DMS 273 (cell line): ENCODE data around the gene OPRM1.

Experiments used
- DNase-seq: peaks from one replicate; lab custom pipeline; 2025; ENCODE audit not compliant: unreplicated experiment; lab: John Stamatoyannopoulos, UW

OPRM1 gene

GRCh38 chr6:154080461-154081189 lies 41.6 kb downstream of the OPRM1 start:
- no peak for DNase-seq

- no peak for DNase-seq
These were observed 47.5 kb downstream of the OPRM1 start for GRCh38 chr6:154086510-154086909.

- no peak for DNase-seq
These were observed 53.4 kb downstream of the OPRM1 start for GRCh38 chr6:154092326-154092962.

GRCh38 chr6:154093231-154094044 lies 54.4 kb downstream of the OPRM1 start:
- DNase-seq: no peak

- no peak for DNase-seq
These were observed 56.5 kb downstream of the OPRM1 start for GRCh38 chr6:154095571-154095970.

GRCh38 chr6:154096316-154096715 lies 57.3 kb downstream of the OPRM1 start:
- no peak for DNase-seq

GRCh38 chr6:154096834-154097233 lies 57.8 kb downstream of the OPRM1 start:
- DNase-seq: no peak

- DNase-seq: no peak
These were observed 60.2 kb downstream of the OPRM1 start for GRCh38 chr6:154099211-154099610.

GRCh38 chr6:154106251-154106650 lies 67.2 kb downstream of the OPRM1 start:
- no peak for DNase-seq

GRCh38 chr6:154111025-154111424 lies 72.0 kb downstream of the OPRM1 start:
- no peak for DNase-seq

- no peak for DNase-seq
These were observed 73.3 kb downstream of the OPRM1 start for GRCh38 chr6:154112181-154112809.

GRCh38 chr6:154113392-154113791 lies 74.4 kb downstream of the OPRM1 start:
- no peak for DNase-seq

- DNase-seq: no peak
These were observed 78.4 kb downstream of the OPRM1 start for GRCh38 chr6:154117485-154117884.

- no peak for DNase-seq
These were observed 83.3 kb downstream of the OPRM1 start for GRCh38 chr6:154122195-154122925.

- no peak for DNase-seq
These were observed 84.3 kb downstream of the OPRM1 start for GRCh38 chr6:154123155-154123956.

GRCh38 chr6:154125421-154125820 lies 86.4 kb downstream of the OPRM1 start:
- no peak for DNase-seq

GRCh38 chr6:154127657-154128056 lies 88.6 kb downstream of the OPRM1 start:
- DNase-seq: no peak

GRCh38 chr6:154134471-154135147 lies 95.6 kb downstream of the OPRM1 start:
- no peak for DNase-seq

- DNase-seq: no peak
These were observed 99.8 kb downstream of the OPRM1 start for GRCh38 chr6:154138793-154139192.
